Stimulated activated effector memory CD8-positive, alpha-beta T cell treated with anti-CD3 and anti-CD28 coated beads, Interleukin-12 subunit alpha, Interleukin-12 subunit beta, amount 100 ng/mL, for 72 hours (primary cell): ENCODE results near the gene CPZ.
"Not testable (repeated sequence)": the region's sequence is repeated elsewhere in the genome, so short reads cannot be mapped to it uniquely, and the experiment has no call there.

ENCODE experiments used
- ATAC-seq: fragments of 150-1000 bp; cut with Tn5 transposase; 2 replicates; pipeline ENCODE4 v1.10.0; 2021
- DNase-seq, 2 donors: peaks; one replicate each; pipeline ENCODE4 v3.0.0; 2021 to 2022; ENCODE audit warnings: low spot score in 2 of 2
- H3K27ac Mint-ChIP-seq: one replicate; pipeline ENCODE4 v1.8.0; 2022; ENCODE audit warnings: mild to moderate bottlenecking, mixed read lengths
- H3K36me3 Mint-ChIP-seq: one replicate; pipeline ENCODE4 v1.8.0; 2022; ENCODE audit warnings: mild to moderate bottlenecking, mixed read lengths
- H3K4me1 Mint-ChIP-seq: one replicate; pipeline ENCODE4 v1.8.0; 2022; ENCODE audit warnings: mixed read lengths
- H3K4me3 Mint-ChIP-seq: one replicate; pipeline ENCODE4 v1.8.0; 2022; ENCODE audit warnings: mild to moderate bottlenecking, mixed read lengths
- H3K9me3 Mint-ChIP-seq: one replicate; pipeline ENCODE4 v1.8.0; 2022; ENCODE audit warnings: mixed read lengths

CPZ gene

GRCh38 chr4:8570201-8570600 is 22.4 kb upstream of the CPZ start:
- Mint-ChIP-seq H3K27ac (no peak overlapping the region), H3K9me3 (no peaks in the 10 kb centered on the region), H3K36me3 (no peaks in the 10 kb centered on the region), H3K4me1 (no peaks in the 10 kb centered on the region), H3K4me3 (no peak overlapping the region)
- ATAC-seq = no peak
- DNase-seq = no peak

DNA sequence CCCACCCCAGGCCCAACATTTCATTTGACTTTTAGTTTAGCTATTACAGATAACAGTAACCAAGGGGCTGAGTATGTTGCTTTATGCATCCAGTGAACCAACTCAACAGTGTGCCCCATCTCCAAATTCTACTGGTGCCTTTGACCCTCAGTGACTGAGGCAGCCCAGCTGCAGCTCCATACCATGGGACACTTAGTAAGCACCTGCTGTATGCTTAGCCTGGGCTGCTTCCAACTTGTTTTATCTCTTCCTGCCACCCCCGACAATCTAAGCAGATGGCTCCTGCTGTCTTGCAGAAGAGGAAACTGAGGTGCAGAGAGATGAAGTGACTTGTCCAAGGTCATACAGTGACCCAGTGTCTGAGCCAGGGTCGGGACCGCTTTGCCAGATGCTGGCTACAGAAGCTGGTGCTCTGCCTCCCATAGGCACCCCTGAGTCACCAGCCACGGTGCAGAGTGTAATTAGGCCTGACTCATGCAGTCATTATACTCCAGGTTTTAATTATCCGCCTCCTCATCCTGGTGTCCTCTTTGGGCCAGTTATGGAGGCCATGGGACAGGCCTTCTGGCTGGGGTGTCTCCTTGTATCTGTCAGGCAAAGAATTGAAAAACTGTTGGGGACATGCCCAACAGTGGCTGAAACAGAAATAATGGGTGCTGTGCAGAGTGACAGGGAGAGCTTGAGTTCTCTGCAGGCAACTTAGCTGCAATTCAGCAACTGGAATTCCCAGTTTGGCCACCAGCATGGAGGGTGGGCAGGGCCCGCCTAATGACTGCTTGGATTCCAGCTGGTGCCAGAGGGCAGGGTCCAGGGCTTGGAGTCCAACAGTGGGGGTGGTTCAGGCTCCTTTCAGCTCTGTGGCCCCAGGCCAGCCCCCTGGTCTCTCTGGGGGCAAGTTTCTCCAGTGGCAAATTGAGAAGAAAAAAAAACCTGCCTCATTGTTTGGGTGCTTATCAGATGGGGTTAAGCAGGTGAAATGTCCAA is 20.6 kb upstream of the CPZ start:
- ATAC-seq = no peak
- no peak overlapping the region for H3K4me3 Mint-ChIP-seq
- H3K9me3 Mint-ChIP-seq = no peaks in the 10 kb centered on the region
- no peaks in the 10 kb centered on the region for H3K36me3 Mint-ChIP-seq
- no peak for DNase-seq
- H3K4me1 Mint-ChIP-seq = no peaks in the 10 kb centered on the region
- H3K27ac Mint-ChIP-seq = no peak overlapping the region

- H3K9me3 Mint-ChIP-seq = no peaks in the 10 kb centered on the region
- ATAC-seq = no peak
- no peaks in the 10 kb centered on the region for H3K4me1 Mint-ChIP-seq
- no peak overlapping the region for H3K4me3 Mint-ChIP-seq
- no peak overlapping the region for H3K27ac Mint-ChIP-seq
- no peaks in the 10 kb centered on the region for H3K36me3 Mint-ChIP-seq
- no peak for DNase-seq
Measured at GRCh38 chr4:8573266-8573665, 19.3 kb upstream of the CPZ start.

DNA sequence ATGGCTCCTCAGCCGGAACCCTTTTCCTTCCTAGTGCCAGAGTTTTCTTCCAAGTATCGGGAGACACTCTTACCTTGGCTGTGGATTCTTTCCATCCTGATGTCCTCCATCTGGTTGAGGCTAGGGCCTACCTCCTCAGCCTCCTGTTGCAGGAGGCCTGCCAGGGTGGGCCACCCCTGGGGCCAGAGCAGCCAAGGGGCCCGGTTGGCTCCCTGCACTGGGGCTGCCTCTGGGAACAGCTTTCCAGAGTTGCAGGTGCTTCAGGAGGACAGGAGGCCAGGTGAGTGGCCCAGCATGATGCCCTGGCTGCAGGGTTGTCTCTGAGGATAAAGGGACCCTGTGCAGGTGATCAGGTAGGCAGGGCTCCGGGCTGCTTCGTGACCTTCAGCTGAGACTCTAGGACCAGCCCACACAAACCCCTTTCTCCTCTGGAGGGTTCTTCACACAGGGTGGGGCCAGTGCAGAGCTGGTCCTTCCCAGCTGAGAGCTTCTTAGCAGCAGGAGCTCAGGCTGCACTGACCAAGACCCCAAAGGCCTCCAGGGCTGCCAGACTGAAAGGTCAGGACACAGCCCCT is 17.7 kb upstream of the CPZ start:
- DNase-seq (no peak), ATAC-seq (peak; percentile 23)
- H3K4me1 Mint-ChIP-seq = no peaks in the 10 kb centered on the region
- H3K36me3 Mint-ChIP-seq = no peaks in the 10 kb centered on the region
- no peak overlapping the region for H3K27ac Mint-ChIP-seq
- no peaks in the 10 kb centered on the region for H3K9me3 Mint-ChIP-seq
- H3K4me3 Mint-ChIP-seq = no peak overlapping the region

DNA sequence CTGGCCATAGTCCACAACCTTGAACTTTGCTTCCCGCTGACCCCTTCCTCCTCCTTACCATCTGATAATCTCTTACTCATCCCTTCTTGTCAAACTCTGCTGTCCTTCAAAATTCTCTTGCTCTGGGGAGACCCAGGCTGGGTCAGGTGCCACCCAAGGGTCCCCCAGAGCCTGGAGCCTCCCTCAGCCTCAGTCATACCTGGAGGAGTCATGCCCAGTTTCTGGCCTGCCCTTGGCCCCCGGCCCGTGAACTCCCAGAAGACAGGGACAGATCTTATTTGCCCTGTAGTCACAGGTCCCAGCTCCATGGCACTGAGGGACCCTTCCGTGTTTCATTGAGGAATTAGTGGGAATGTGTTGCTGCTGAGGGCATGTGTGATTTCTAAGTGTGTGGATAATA is 17.1 kb upstream of the CPZ start:
- Mint-ChIP-seq H3K9me3 (no peaks in the 10 kb centered on the region), H3K4me1 (no peaks in the 10 kb centered on the region), H3K27ac (no peak overlapping the region), H3K36me3 (no peaks in the 10 kb centered on the region), H3K4me3 (no peak overlapping the region)
- no peak for DNase-seq
- ATAC-seq = no peak

DNA sequence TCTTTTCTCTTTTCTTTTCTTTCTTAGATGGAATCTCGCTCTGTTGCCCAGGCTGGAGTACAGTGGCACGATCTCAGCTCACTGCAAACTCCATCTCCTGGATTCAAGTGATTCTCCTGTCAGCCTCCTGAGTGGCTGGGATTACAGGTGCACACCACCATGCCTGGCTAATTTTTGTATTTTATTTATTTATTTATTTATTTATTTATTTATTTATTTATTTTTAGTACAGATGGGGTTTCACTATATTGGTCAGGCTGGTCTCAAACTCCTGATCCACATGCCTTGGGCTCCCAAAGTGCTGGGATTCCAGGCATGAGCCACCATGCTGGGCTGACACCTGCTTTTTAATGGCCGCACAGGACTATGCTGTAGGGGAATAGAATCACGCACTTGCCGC is 16.0 kb upstream of the CPZ start:
- not testable (repeated sequence) for H3K27ac Mint-ChIP-seq, H3K4me3 Mint-ChIP-seq, ATAC-seq, DNase-seq, H3K36me3 Mint-ChIP-seq, H3K9me3 Mint-ChIP-seq, H3K4me1 Mint-ChIP-seq

DNA sequence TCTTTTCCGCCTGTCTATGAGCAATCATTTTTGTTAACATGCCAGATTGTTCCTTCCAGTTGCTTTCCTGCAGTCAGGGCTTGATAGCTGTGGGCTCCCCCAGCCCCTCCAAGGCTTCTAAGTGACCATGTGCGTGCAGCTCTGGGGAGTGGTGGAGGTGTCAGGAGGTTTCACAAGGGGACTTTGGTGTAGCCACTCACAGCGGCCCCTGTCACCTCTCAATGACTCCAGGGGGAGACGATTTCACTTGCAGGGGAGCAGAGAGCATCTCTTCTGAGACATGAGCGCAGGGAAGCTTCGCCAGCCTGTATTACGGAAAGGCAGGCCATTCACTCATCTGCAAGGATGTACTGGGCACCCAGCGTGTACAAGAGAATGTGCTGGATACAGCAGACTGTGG is 15.5 kb upstream of the CPZ start:
- ATAC-seq (no peak), DNase-seq (no peak)
- no peaks in the 10 kb centered on the region for H3K9me3 Mint-ChIP-seq
- H3K4me1 Mint-ChIP-seq = no peaks in the 10 kb centered on the region
- no peak overlapping the region for H3K27ac Mint-ChIP-seq
- no peak overlapping the region for H3K4me3 Mint-ChIP-seq
- H3K36me3 Mint-ChIP-seq = no peaks in the 10 kb centered on the region

DNA sequence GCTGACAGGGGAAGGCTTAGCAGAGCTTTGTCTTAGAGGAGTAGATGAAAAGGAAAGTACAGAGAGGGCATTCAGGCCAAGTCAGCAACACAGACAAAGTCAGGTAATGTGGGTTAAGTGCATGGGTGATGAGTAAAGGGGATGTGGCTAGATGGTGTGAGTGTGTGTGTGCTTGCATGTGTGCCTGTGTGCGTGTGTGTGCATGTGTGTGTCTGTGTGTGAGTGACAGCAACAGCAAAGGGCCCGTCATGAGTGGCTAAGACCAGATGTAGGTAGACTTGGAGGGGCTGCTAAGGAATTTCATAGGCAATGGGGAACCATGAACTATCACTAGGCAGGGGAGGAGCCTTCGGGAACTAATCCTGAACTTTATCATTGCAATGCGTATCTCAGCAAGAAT is 14.6 kb upstream of the CPZ start:
- Mint-ChIP-seq H3K9me3 (no peaks in the 10 kb centered on the region), H3K4me1 (no peaks in the 10 kb centered on the region), H3K4me3 (no peak overlapping the region), H3K27ac (no peak overlapping the region), H3K36me3 (no peaks in the 10 kb centered on the region)
- ATAC-seq (no peak), DNase-seq (no peak)

- Mint-ChIP-seq H3K4me1 (no peaks in the 10 kb centered on the region), H3K9me3 (no peaks in the 10 kb centered on the region), H3K27ac (no peak overlapping the region), H3K36me3 (no peaks in the 10 kb centered on the region), H3K4me3 (no peak overlapping the region)
- DNase-seq = no peak
- no peak for ATAC-seq
Measured at GRCh38 chr4:8578717-8579116, 13.8 kb upstream of the CPZ start.

- DNase-seq (no peak), ATAC-seq (no peak)
- Mint-ChIP-seq H3K4me3 (no peak overlapping the region), H3K9me3 (no peaks in the 10 kb centered on the region), H3K4me1 (no peaks in the 10 kb centered on the region), H3K36me3 (no peaks in the 10 kb centered on the region), H3K27ac (no peak overlapping the region)
Measured at GRCh38 chr4:8579526-8580320, 12.8 kb upstream of the CPZ start.

DNA sequence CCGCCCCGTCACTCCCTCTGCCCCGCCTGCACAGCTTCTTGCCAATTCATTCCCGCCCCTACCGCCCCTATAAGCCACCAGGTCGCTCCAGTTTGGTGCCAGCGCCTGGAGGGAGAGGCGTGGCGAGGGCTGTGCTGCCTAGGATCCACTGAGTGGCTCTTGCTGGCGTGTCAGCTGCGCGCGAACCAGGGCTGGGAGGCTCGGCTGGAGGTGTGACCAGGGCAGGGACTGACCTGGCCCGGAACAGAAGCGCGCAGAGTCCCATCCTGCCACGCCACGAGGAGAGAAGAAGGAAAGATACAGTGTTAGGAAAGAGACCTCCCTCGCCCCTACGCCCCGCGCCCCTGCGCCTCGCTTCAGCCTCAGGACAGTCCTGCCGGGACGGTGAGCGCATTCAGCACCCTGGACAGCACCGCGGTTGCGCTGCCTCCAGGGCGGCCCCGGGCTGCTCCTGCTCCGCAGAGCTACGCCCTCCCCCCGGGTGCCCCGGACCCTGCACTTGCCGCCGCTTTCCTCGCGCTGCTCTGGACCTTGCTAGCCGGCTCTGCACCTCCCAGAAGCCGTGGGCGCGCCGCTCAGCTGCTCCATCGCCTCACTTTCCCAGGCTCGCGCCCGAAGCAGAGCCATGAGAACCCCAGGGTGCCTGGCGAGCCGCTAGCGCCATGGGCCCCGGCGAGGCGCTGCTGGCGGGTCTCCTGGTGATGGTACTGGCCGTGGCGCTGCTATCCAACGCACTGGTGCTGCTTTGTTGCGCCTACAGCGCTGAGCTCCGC is 12.1 kb upstream of the CPZ start, which contains the start of gene GPR78:
Gene GPR78 (plus strand): TSS at position 72 of the 773 bp plus-strand sequence. CDS start 591 bp downstream, at position 663.
- no peaks in the 10 kb centered on the region for H3K9me3 Mint-ChIP-seq
- no peaks in the 10 kb centered on the region for H3K36me3 Mint-ChIP-seq
- DNase-seq (peak in 1 of 2 donors; percentile 14), ATAC-seq (peak; percentile 42)
- no peak within 1 kb of the TSS for H3K27ac Mint-ChIP-seq
- H3K4me1 Mint-ChIP-seq = no peaks in the 10 kb centered on the region
- no peak within 1 kb of the TSS for H3K4me3 Mint-ChIP-seq

- no peak for ATAC-seq
- Mint-ChIP-seq H3K36me3 (no peaks in the 10 kb centered on the region), H3K27ac (no peak overlapping the region), H3K4me3 (no peak overlapping the region), H3K4me1 (no peaks in the 10 kb centered on the region), H3K9me3 (no peaks in the 10 kb centered on the region)
- DNase-seq = no peak
Measured at GRCh38 chr4:8581094-8581861, 11.3 kb upstream of the CPZ start.

- H3K36me3 Mint-ChIP-seq = no peaks in the 10 kb centered on the region
- H3K27ac Mint-ChIP-seq = no peak overlapping the region
- DNase-seq = no peak
- ATAC-seq = no peak
- H3K9me3 Mint-ChIP-seq = no peaks in the 10 kb centered on the region
- H3K4me3 Mint-ChIP-seq = no peak overlapping the region
- H3K4me1 Mint-ChIP-seq = no peaks in the 10 kb centered on the region
Measured at GRCh38 chr4:8582016-8582415, 10.5 kb upstream of the CPZ start.

- no peaks in the 10 kb centered on the region for H3K36me3 Mint-ChIP-seq
- no peak overlapping the region for H3K4me3 Mint-ChIP-seq
- H3K9me3 Mint-ChIP-seq = no peaks in the 10 kb centered on the region
- H3K27ac Mint-ChIP-seq = no peak overlapping the region
- DNase-seq (no peak), ATAC-seq (no peak)
- H3K4me1 Mint-ChIP-seq = no peaks in the 10 kb centered on the region
Measured at GRCh38 chr4:8582436-8582835, 10.1 kb upstream of the CPZ start.
